HEK293 (cell line): Measurements from ENCODE around the gene NAIF1.
A peak's percentile ranks its signal among the peaks of the same experiment; 100 is the strongest.

ENCODE experiments used
- CTCF ChIA-PET: fragments of 350-600 bp; formaldehyde crosslinking; extraction: SDS; loops from one replicate; lab custom pipeline; 2021; ENCODE audit warnings: antibody characterized with exemption; lab: Yijun Ruan, JAX
- POLR2A ChIA-PET: fragments of 300-600 bp; formaldehyde crosslinking; extraction: SDS; loops from one replicate; lab custom pipeline; 2020; ENCODE audit warnings: antibody characterized with exemption, inconsistent platforms; lab: Yijun Ruan, JAX
- H3K27ac ChIP-seq: fragments of 200-500 bp; sonication (Bioruptor generic); 2 replicates; pipeline ENCODE4 v1.5.1; 2014; ENCODE audit warnings: low read depth, low read length, control low read depth, inconsistent platforms; ENCODE audit errors: extremely low read depth
- H3K36me3 ChIP-seq, 2 experiments: fragments of 200-500 bp in 1 of 2; sonication (Bioruptor generic) in 1 of 2; 1 replicate in 1 of 2; 2 replicates in 1 of 2; pipeline ENCODE4 v1.5.1; 2014 to 2017; ENCODE audit warnings: inconsistent platforms in 2 of 2, low read length in 2 of 2; ENCODE audit not compliant: control insufficient read depth in 2 of 2, insufficient read depth in 1 of 2
- H3K4me1 ChIP-seq: fragments of 200-500 bp; sonication (Bioruptor generic); 2 replicates; pipeline ENCODE4 v1.5.1; 2014; ENCODE audit warnings: mild to moderate bottlenecking, low read length, inconsistent platforms; ENCODE audit not compliant: control insufficient read depth, insufficient read depth
- H3K4me3 ChIP-seq: 2 replicates; pipeline ENCODE4 v1.5.1; 2011; ENCODE audit warnings: low read depth, mild to moderate bottlenecking, control low read depth, low read length, moderate library complexity
- H3K9me3 ChIP-seq: fragments of 200-500 bp; sonication (Bioruptor generic); 2 replicates; pipeline ENCODE4 v1.5.1; 2014; ENCODE audit warnings: low read depth, low read length, inconsistent platforms; ENCODE audit not compliant: control insufficient read depth, insufficient read depth
- AEBP2 ChIP-seq: fragments of 450-650 bp; formaldehyde crosslinking; IDR thresholded peaks from 2 replicates; pipeline ENCODE4 v1.5.1; 2016; ENCODE audit warnings: missing biosample characterization, missing genetic modification characterization, borderline replicate concordance
- EGR2 ChIP-seq: fragments of 450-650 bp; formaldehyde crosslinking; IDR thresholded peaks from 2 replicates; pipeline ENCODE4 v1.5.1; 2016; ENCODE audit warnings: low read depth, missing biosample characterization, missing genetic modification characterization
- GLIS1 ChIP-seq: fragments of 450-650 bp; formaldehyde crosslinking; IDR thresholded peaks from 2 replicates; pipeline ENCODE4 v1.5.1; 2016; ENCODE audit warnings: missing biosample characterization, missing genetic modification characterization
- IKZF3 ChIP-seq: fragments of 450-650 bp; IDR thresholded peaks from 2 replicates; pipeline ENCODE4 v1.5.0; 2018; ENCODE audit warnings: missing biosample characterization, mild to moderate bottlenecking, missing genetic modification characterization, moderate library complexity
- PRDM10 ChIP-seq: fragments of 450-650 bp; formaldehyde crosslinking; IDR thresholded peaks from 2 replicates; pipeline ENCODE4 v1.5.1; 2016; ENCODE audit warnings: missing biosample characterization, missing genetic modification characterization
- PRDM6 ChIP-seq: fragments of 450-650 bp; formaldehyde crosslinking; IDR thresholded peaks from 2 replicates; pipeline ENCODE4 v1.5.1; 2017; ENCODE audit warnings: missing biosample characterization, missing genetic modification characterization
- WT1 ChIP-seq: fragments of 450-650 bp; formaldehyde crosslinking; IDR thresholded peaks from 2 replicates; pipeline ENCODE4 v1.5.1; 2016; ENCODE audit warnings: missing biosample characterization, missing genetic modification characterization
- ZNF324 ChIP-seq: fragments of 450-650 bp; formaldehyde crosslinking; IDR thresholded peaks from 2 replicates; pipeline ENCODE4 v1.5.1; 2016; ENCODE audit warnings: missing biosample characterization, missing genetic modification characterization
- ZNF341 ChIP-seq: fragments of 450-650 bp; formaldehyde crosslinking; IDR thresholded peaks from 2 replicates; pipeline ENCODE4; 2016; ENCODE audit warnings: low read depth, missing biosample characterization, missing genetic modification characterization
- ZNF449 ChIP-seq: fragments of 450-650 bp; formaldehyde crosslinking; IDR thresholded peaks from 2 replicates; pipeline ENCODE4 v1.5.1; 2017; ENCODE audit warnings: missing biosample characterization, mild to moderate bottlenecking, missing genetic modification characterization, moderate library complexity
- ZNF514 ChIP-seq: fragments of 450-650 bp; formaldehyde crosslinking; IDR thresholded peaks from 2 replicates; pipeline ENCODE4 v1.5.1; 2016; ENCODE audit warnings: missing biosample characterization, missing genetic modification characterization
- ZNF585B ChIP-seq: fragments of 450-650 bp; formaldehyde crosslinking; IDR thresholded peaks from 2 replicates; pipeline ENCODE4 v1.5.1; 2016; ENCODE audit warnings: missing biosample characterization, missing genetic modification characterization
- ZNF704 ChIP-seq: fragments of 450-650 bp; formaldehyde crosslinking; IDR thresholded peaks from 2 replicates; pipeline ENCODE4 v1.5.1; 2016; ENCODE audit warnings: missing biosample characterization, missing genetic modification characterization
- ZNF76 ChIP-seq: fragments of 450-650 bp; formaldehyde crosslinking; IDR thresholded peaks from 2 replicates; pipeline ENCODE4; 2016; ENCODE audit warnings: low read depth, missing biosample characterization, missing genetic modification characterization, borderline replicate concordance

The NAIF1 gene

GRCh38 chr9:128081056-128081455 is 13.9 kb upstream of the NAIF1 start:
- TF ChIP-seq GLIS1 (tag by site-specific recombination): peak; percentile 67
- TF ChIP-seq ZNF76: no peak
- peak; percentile 74 for TF ChIP-seq WT1 (tag by site-specific recombination)
- 0 out of 2 replicates have a peak, but pooled peaks have one; percentile 11 for TF ChIP-seq ZNF341 (tag by site-specific recombination)
- peak; percentile 18; the same call in 1 of the 2 replicates for TF ChIP-seq PRDM6 (tag by site-specific recombination)
- no peak for TF ChIP-seq ZNF704
- TF ChIP-seq, all 188 proteins: peak for 4
- Histone ChIP-seq H3K9me3 (no peaks in the 10 kb centered on the region), H3K4me3 (no peak overlapping the region), H3K36me3 (no peaks in the 10 kb centered on the region; a peak in 1 of 3 replicates), H3K4me1 (no peaks in the 10 kb centered on the region), H3K27ac (no peak overlapping the region)
- ChIA-PET CTCF (interaction anchor here (0.6 to 3.0 kb wide), 5 partner anchors 9 to 137 kb away, joined by 3 to 16 read pairs (median 11); no protein-coding TSS in a partner anchor), POLR2A (interaction anchor here (1.1 kb wide), 1 partner anchor 14 kb away, joined by 3 read pairs; the partner anchor contains the start of gene NAIF1)

- Histone ChIP-seq H3K4me3 (no peak overlapping the region), H3K9me3 (no peaks in the 10 kb centered on the region), H3K4me1 (no peaks in the 10 kb centered on the region), H3K27ac (no peak overlapping the region), H3K36me3 (no peaks in the 10 kb centered on the region)
- no peak for TF ChIP-seq ZNF324 (tag by site-specific recombination)
- TF ChIP-seq ZNF585B (tag by site-specific recombination): no peak
- no peak for TF ChIP-seq ZNF449 (tag by site-specific recombination)
- TF ChIP-seq IKZF3 (tag by site-specific recombination): no peak
- TF ChIP-seq PRDM10 (tag by site-specific recombination): 0 out of 2 replicates have a peak, but pooled peaks have one; percentile 26
- TF ChIP-seq ZNF514 (tag by site-specific recombination): no peak
- TF ChIP-seq AEBP2: no peak
- no peak for TF ChIP-seq EGR2
- ChIA-PET POLR2A (interaction anchor here (0.6 to 1.1 kb wide), 2 partner anchors 13 to 30 kb away, joined by 3 to 4 read pairs; partner anchors contain the start of gene NAIF1), CTCF (interaction anchor here (0.6 to 1.3 kb wide), 4 partner anchors 12 to 61 kb away, joined by 3 to 11 read pairs (median 6); no protein-coding TSS in a partner anchor)
These were observed 13.1 kb upstream of the NAIF1 start for GRCh38 chr9:128080206-128080605.
